DOHH2 (cell line): ENCODE measurements around the gene FAM131A.

Experiments used
- H3F3A ChIP-seq: fragments of 200-600 bp; sonication (generic), shearing (Covaris generic); 2 replicates; pipeline ENCODE4 v1.6.0; 2016; ENCODE audit warnings: antibody characterized with exemption, mild to moderate bottlenecking; ENCODE audit not compliant: control insufficient read depth, insufficient read depth
- H3K27ac ChIP-seq: fragments of 200-600 bp; sonication (generic); 2 replicates; pipeline ENCODE4 v1.5.1; 2014; ENCODE audit warnings: low read depth, mild to moderate bottlenecking, low read length, moderate library complexity
- H3K27me3 ChIP-seq: fragments of 200-600 bp; sonication (generic); 2 replicates; pipeline ENCODE4 v1.6.1; 2014; ENCODE audit warnings: mild to moderate bottlenecking, low read length, mixed read lengths; ENCODE audit not compliant: control insufficient read depth
- H3K36me3 ChIP-seq: fragments of 200-600 bp; sonication (generic); 2 replicates; pipeline ENCODE4 v1.6.1; 2014; ENCODE audit warnings: mild to moderate bottlenecking, low read length, moderate library complexity, mixed read lengths; ENCODE audit not compliant: control insufficient read depth
- H3K4me1 ChIP-seq: fragments of 200-600 bp; sonication (generic); 2 replicates; pipeline ENCODE4 v1.6.1; 2014; ENCODE audit warnings: mild to moderate bottlenecking, low read length, mixed read lengths; ENCODE audit not compliant: control insufficient read depth
- H3K4me2 ChIP-seq: fragments of 200-600 bp; sonication (generic); 2 replicates; pipeline ENCODE4 v1.6.0; 2014; ENCODE audit warnings: mild to moderate bottlenecking, low read length, moderate library complexity
- H3K4me3 ChIP-seq: fragments of 200-600 bp; sonication (generic); 2 replicates; pipeline ENCODE4 v1.5.1; 2014; ENCODE audit warnings: mild to moderate bottlenecking, low read length, mixed read lengths
- H3K79me2 ChIP-seq: fragments of 200-600 bp; sonication (generic); 2 replicates; pipeline ENCODE4 v1.6.1; 2014; ENCODE audit warnings: mild to moderate bottlenecking, low read length, mixed read lengths; ENCODE audit not compliant: control insufficient read depth
- H3K9me2 ChIP-seq: fragments of 200-600 bp; sonication (generic); replicated peaks from 2 replicates; pipeline ENCODE4 v1.6.1; 2014; ENCODE audit warnings: mild to moderate bottlenecking, low read length, mixed read lengths; ENCODE audit not compliant: control insufficient read depth
- H3K9me3 ChIP-seq: fragments of 200-600 bp; sonication (generic); 2 replicates; pipeline ENCODE4 v1.6.1; 2014; ENCODE audit warnings: antibody characterized with exemption, low read length, mixed read lengths; ENCODE audit not compliant: control insufficient read depth, insufficient read depth
- H4K20me1 ChIP-seq: fragments of 200-600 bp; sonication (generic); 2 replicates; pipeline ENCODE4 v1.6.0; 2014; ENCODE audit warnings: low read depth, mild to moderate bottlenecking, antibody characterized with exemption, low read length, moderate library complexity; ENCODE audit not compliant: control insufficient read depth, insufficient read depth
- CTCF ChIP-seq: fragments of 200-600 bp; sonication (generic); IDR thresholded peaks from one replicate; pipeline ENCODE4 v1.5.1; 2014; ENCODE audit warnings: antibody characterized with exemption, mild to moderate bottlenecking, low read depth, low read length; ENCODE audit not compliant: poor library complexity, severe bottlenecking
- EZH2phosphoT487 ChIP-seq: fragments of 200-600 bp; sonication (generic); IDR thresholded peaks from 2 replicates; pipeline ENCODE4 v1.6.1; 2017; ENCODE audit warnings: borderline replicate concordance, mild to moderate bottlenecking, antibody characterized with exemption, low read length, moderate library complexity, mixed read lengths

The FAM131A gene

GRCh38 chr3:184350618-184351017 is 13.2 kb downstream of the FAM131A start:
- Histone ChIP-seq H3F3A (no peaks in the 10 kb centered on the region), H3K9me2 (no peaks in the 10 kb centered on the region), H3K9me3 (no peaks in the 10 kb centered on the region), H3K4me1 (peaks cover 3% of the 10 kb centered on the region; the same call in 1 of the 2 replicates), H3K27me3 (no peaks in the 10 kb centered on the region), H3K79me2 (no peaks in the 10 kb centered on the region), H4K20me1 (no peaks in the 10 kb centered on the region), H3K27ac (no peak overlapping the region), H3K4me3 (no peak overlapping the region), H3K36me3 (no peaks in the 10 kb centered on the region), H3K4me2 (no peak overlapping the region)
- no peak for TF ChIP-seq CTCF
- no peak for TF ChIP-seq EZH2phosphoT487

- no peaks in the 10 kb centered on the region for H3K9me2 ChIP-seq
- H3K4me1 ChIP-seq = peaks cover 3% of the 10 kb centered on the region; the same call in 1 of the 2 replicates
- H3K36me3 ChIP-seq = no peaks in the 10 kb centered on the region
- H3K27me3 ChIP-seq = no peaks in the 10 kb centered on the region
- no peaks in the 10 kb centered on the region for H4K20me1 ChIP-seq
- no peaks in the 10 kb centered on the region for H3K79me2 ChIP-seq
- H3K4me2 ChIP-seq = no peak overlapping the region
- H3K27ac ChIP-seq = no peak overlapping the region
- TF ChIP-seq EZH2phosphoT487 (no peak), CTCF (no peak)
- H3F3A ChIP-seq = no peaks in the 10 kb centered on the region
- no peaks in the 10 kb centered on the region for H3K9me3 ChIP-seq
- no peak overlapping the region for H3K4me3 ChIP-seq
Observed at GRCh38 chr3:184351511-184352148, 14.2 kb downstream of the FAM131A start.

GRCh38 chr3:184352149-184352785 is 14.9 kb downstream of the FAM131A start:
- no peak overlapping the region for H3K4me2 ChIP-seq
- no peaks in the 10 kb centered on the region for H3K79me2 ChIP-seq
- no peak overlapping the region for H3K4me3 ChIP-seq
- no peaks in the 10 kb centered on the region for H4K20me1 ChIP-seq
- no peaks in the 10 kb centered on the region for H3K9me2 ChIP-seq
- H3F3A ChIP-seq = no peaks in the 10 kb centered on the region
- no peak for TF ChIP-seq CTCF
- no peak for TF ChIP-seq EZH2phosphoT487
- H3K27ac ChIP-seq = no peak overlapping the region
- H3K36me3 ChIP-seq = no peaks in the 10 kb centered on the region
- H3K4me1 ChIP-seq = peaks cover 3% of the 10 kb centered on the region; the same call in 1 of the 2 replicates
- H3K27me3 ChIP-seq = no peaks in the 10 kb centered on the region
- H3K9me3 ChIP-seq = no peaks in the 10 kb centered on the region
